Muscle of arm (tissue), 14 donors: ENCODE data around the gene RNASEH2B. TPM values are rescaled to one million over a fixed set of nuclear protein-coding genes. Genes with fewer than 3 reads are reported as not detected.

Experiments used
- DNase-seq: peaks from one replicate; pipeline ENCODE4 v3.0.0-alpha.2; 2013
- long read RNA-seq, 11 donors: transcript quantifications; one replicate each; lab custom pipeline, GENCODE V29; 2026
- polyA plus RNA-seq, 12 donors: library from polyadenylated mRNA; unstranded; fragments of 120-200 nt; gene quantifications; one replicate each; pipeline ENCODE4 v1.2.1, GENCODE V29; 2013; ENCODE audit not compliant: insufficient read length in 12 of 12

RNASEH2B gene
- polyA plus RNA-seq = 10 to 100 TPM in 11 of 12 donors, not detected in 1; 28.6 to 85.0 (median 47.8) TPM
- long read RNA-seq, donor 1, full-length matches to known transcripts = 19 of 19 reads
- long read RNA-seq, donor 1, partial matches to known transcripts = 0 of 19 reads
- long read RNA-seq, donor 1, other reads (novel, unspliced or antisense) = 0 of 19 reads
- long read RNA-seq, donor 2, full-length matches to known transcripts = 7 of 7 reads
- long read RNA-seq, donor 2, partial matches to known transcripts = 0 of 7 reads
- long read RNA-seq, donor 2, other reads (novel, unspliced or antisense) = 0 of 7 reads
- long read RNA-seq, donor 3, full-length matches to known transcripts = 6 of 6 reads
- long read RNA-seq, donor 3, partial matches to known transcripts = 0 of 6 reads
- long read RNA-seq, donor 3, other reads (novel, unspliced or antisense) = 0 of 6 reads
- long read RNA-seq, donor 4, partial matches to known transcripts = 0 of 5 reads
- long read RNA-seq, donor 4, other reads (novel, unspliced or antisense) = 0 of 5 reads
- long read RNA-seq, donor 5, full-length matches to known transcripts = 16 of 16 reads
- long read RNA-seq, donor 5, partial matches to known transcripts = 0 of 16 reads
- long read RNA-seq, donor 5, other reads (novel, unspliced or antisense) = 0 of 16 reads
- long read RNA-seq, donor 6, transcript RNASEH2B-201 (11 exons, 1,629 nt) = major isoform, 8 of 11 reads
- long read RNA-seq, donor 6, partial matches to known transcripts = 0 of 11 reads
- long read RNA-seq, donor 6, other reads (novel, unspliced or antisense) = 0 of 11 reads
- long read RNA-seq, donor 7, full-length matches to known transcripts = 6 of 6 reads
- long read RNA-seq, donor 7, partial matches to known transcripts = 0 of 6 reads
- long read RNA-seq, donor 7, other reads (novel, unspliced or antisense) = 0 of 6 reads
- long read RNA-seq, donor 8, full-length matches to known transcripts = 14 of 14 reads
- long read RNA-seq, donor 8, partial matches to known transcripts = 0 of 14 reads
- long read RNA-seq, donor 8, other reads (novel, unspliced or antisense) = 0 of 14 reads
- long read RNA-seq, donor 9, partial matches to known transcripts = 0 of 5 reads
- long read RNA-seq, donor 9, other reads (novel, unspliced or antisense) = 0 of 5 reads
- long read RNA-seq, donor 10, transcript RNASEH2B-201 (11 exons, 1,629 nt) = major isoform, 7 of 10 reads
- long read RNA-seq, donor 10, partial matches to known transcripts = 0 of 10 reads
- long read RNA-seq, donor 10, other reads (novel, unspliced or antisense) = 0 of 10 reads
- long read RNA-seq, donor 11, full-length matches to known transcripts = 14 of 14 reads
- long read RNA-seq, donor 11, partial matches to known transcripts = 0 of 14 reads
- long read RNA-seq, donor 11, other reads (novel, unspliced or antisense) = 0 of 14 reads

DNA sequence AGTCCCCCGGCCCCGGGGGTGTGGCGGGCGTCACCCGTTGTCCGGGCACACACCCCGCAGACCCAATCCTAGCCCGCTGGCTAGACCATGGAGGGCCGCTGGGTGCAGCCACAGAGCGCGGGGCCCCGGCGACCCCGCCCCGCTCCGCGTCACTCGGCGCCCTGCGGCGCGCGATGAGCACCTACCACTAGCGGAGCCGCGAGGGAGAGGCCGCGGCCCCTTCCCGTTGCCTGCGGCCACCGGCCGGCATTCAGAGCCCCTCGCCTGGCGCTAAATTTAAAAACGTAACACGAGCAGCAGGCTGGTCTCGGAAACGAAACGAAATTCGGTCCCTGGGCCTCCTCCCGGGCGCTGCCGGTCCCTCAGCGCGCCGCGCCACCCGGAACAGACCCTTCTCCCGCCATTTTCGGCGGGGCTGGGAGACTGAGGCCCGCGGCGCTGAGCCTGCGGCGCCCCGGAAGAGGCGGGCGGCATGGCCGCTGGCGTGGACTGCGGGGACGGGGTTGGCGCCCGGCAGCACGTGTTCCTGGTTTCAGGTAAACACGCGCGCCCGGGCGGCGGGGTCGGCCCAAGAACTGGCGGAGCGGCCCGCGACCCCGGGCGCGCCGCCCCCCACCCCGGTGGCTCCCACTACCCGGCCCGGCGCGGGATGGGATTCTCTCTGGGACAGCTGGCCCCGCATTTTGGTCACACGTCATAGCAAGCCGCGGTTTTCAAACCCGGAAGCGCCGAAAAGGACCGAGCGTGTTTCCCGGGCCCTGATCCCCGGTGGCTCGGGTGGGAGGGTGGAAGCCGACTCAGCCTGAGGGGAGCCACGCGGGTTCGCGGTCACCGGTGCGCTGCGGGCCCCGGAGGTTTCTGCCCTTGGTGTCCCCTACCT is at the start of gene RNASEH2B:
TSS of gene RNASEH2B (plus strand) at position 187 of the 880 bp plus-strand sequence. CDS start at position 473, 286 bp downstream.
- DNase-seq = peak; percentile 73

- no peak for DNase-seq
These were observed 45.1 kb upstream of the RNASEH2B start for GRCh38 chr13:50864492-50864891.

DNA sequence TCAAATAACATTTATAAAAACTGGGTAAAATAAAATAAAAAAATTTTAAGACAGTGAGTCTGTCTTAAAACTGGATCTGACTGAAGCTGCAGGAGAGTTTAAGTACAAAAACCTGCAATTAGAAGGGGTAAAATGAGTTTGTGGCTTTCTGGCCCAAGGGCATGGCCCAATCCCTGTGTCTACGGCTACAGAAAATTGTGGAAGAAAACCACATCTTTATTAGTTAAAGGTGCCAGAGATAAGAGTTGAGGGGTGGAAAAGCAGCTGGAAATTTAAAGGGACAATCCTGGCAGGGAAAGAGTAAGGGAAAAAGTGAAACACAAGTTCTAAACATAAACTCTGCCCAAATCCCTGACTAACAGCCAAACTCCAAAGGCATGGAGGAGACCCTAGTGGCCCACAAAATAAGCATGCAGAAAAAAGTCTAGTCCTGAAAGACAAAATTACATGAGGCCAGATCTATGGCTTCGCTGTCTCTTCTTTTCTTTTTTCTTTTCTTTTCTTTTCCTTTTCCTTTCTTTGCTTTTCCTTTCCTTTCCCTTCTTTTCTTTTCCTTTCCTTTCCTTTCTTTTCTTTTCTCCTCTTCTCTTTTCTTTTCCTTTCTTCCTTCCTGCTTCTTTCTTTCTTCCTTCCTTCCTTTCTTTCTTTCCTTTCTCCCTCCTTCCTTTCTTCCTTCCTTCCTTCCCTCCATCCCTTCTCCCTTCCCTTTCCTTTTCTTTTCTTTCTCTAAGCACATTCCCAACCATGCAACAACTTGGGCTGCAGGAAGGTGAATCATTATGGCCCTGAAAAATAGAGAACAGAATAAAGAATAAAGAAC is 42.6 kb upstream of the RNASEH2B start:
- no peak for DNase-seq

- DNase-seq = no peak
These were observed 42.0 kb upstream of the RNASEH2B start for GRCh38 chr13:50867637-50867945.

- no peak for DNase-seq
These were observed 38.2 kb upstream of the RNASEH2B start for GRCh38 chr13:50871405-50871804.

DNA sequence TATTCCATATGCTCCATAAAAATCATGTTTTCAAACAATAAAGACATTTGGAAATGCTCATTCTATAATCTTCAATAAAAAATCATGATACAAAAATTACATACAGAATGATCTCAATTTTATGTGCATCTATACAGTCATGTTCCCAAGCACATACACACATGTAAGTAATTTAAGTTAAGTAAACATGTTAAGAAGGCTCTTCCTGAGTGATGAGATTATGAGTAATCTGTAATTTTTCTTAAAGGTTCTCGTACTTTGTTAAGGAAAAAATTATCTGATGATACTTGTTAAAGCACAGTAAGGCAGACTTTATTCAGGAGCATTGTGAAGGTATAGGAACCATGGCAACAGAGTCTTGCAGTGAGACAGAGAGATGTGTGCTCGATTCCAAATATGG is 36.1 kb upstream of the RNASEH2B start:
- DNase-seq = no peak

- DNase-seq = no peak
These were observed 35.6 kb upstream of the RNASEH2B start for GRCh38 chr13:50873991-50874390.

GRCh38 chr13:50882816-50883435 is 26.7 kb upstream of the RNASEH2B start:
- DNase-seq = no peak

DNA sequence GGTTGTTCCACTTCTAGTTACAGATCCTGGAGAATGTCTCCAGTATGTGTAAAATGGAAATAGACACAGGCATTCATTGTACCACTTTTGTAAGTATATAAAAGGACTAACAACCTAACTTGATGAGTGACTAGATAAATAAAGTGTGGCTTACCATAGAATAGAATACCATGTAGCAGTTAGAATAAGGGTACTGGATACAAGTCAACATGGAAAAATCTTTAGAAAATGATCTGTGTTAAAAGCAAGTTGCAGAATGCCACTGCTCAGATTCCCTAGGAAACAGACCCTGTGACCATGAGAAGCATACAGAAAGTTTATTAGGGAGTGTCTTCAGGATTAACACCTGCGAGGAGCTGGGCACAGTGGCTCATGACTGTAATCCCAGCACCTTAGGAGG is 25.9 kb upstream of the RNASEH2B start:
- DNase-seq = no peak

- no peak for DNase-seq
These were observed 25.3 kb upstream of the RNASEH2B start for GRCh38 chr13:50884265-50884664.

- DNase-seq = no peak
These were observed 22.4 kb upstream of the RNASEH2B start for GRCh38 chr13:50887151-50887550.

- no peak for DNase-seq
These were observed 21.2 kb upstream of the RNASEH2B start for GRCh38 chr13:50888362-50888761.

- DNase-seq = no peak
These were observed 20.3 kb upstream of the RNASEH2B start for GRCh38 chr13:50889317-50889716.

DNA sequence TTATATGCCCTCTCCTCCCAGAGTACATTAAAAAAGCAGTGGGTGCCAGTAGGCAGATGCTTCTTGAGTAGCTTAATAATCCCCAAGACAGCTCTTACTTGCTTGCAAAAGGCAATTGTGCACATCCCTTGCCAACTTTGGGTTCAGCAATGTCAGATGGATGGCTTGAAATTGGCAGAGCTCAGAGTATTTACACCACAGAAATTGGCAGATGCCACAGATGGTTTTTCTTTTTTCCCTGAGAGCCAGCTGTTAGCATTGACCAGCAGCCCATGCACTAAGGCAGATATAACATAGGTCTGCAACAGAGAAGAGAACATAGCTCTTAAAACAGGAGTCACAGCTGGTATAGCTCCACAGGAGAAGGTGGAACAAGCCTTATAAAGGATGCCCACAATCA is 18.4 kb upstream of the RNASEH2B start:
- DNase-seq = no peak

GRCh38 chr13:50892210-50892944 is 17.2 kb upstream of the RNASEH2B start:
- DNase-seq = no peak

DNA sequence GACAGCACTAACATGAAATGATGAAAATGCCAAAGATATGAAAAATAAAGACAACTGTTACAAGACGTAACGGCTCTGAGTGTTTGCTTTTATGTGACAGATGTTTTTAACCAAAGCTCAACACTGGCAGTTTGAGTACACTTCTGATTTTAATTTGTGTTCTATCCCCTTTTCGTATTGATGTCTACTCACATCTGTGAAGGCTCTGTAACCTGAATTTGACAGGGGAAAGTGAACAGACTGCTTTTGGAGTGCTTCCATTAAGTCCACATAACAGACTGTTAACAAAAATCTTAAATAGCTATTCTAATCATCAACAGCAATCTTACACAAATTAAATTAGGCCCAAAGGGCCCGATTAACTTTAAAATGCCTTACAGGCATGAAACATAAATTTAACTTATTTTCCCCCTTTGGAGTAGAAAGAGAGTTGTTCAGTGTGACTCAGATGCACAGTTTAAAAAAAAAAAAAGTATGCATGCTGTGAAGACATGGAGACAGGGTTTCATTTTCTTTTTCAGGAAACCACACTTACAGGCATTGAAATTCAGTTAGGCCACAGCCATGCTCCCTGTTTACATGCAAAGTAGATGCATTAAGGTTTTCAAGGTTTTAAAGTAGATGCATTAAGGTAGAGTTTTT is 16.3 kb upstream of the RNASEH2B start:
- no peak for DNase-seq

GRCh38 chr13:50894012-50894411 is 15.6 kb upstream of the RNASEH2B start:
- no peak for DNase-seq

GRCh38 chr13:50894504-50894903 is 15.1 kb upstream of the RNASEH2B start:
- DNase-seq = no peak
